Body of pancreas (tissue), 4 donors: ENCODE data around the gene ALPL.

Experiments
- POLR2A ChIP-seq, 3 donors: fragments of 450-650 bp; IDR thresholded peaks; one replicate each; pipeline ENCODE4 v1.6.1; 2016; ENCODE audit warnings: antibody characterized with exemption in 3 of 3, mild to moderate bottlenecking in 2 of 3
- TF ChIP-seq, protein P1 (sequence below), 7 experiments: fragments of 450-650 bp in 4 of 7; fragments of 200-600 bp in 3 of 7; sonication (generic) in 3 of 7; IDR thresholded peaks; one replicate each; pipeline ENCODE4 v1.5.1; 2016 to 2019; ENCODE audit warnings: antibody characterized with exemption in 7 of 7

DNA sequence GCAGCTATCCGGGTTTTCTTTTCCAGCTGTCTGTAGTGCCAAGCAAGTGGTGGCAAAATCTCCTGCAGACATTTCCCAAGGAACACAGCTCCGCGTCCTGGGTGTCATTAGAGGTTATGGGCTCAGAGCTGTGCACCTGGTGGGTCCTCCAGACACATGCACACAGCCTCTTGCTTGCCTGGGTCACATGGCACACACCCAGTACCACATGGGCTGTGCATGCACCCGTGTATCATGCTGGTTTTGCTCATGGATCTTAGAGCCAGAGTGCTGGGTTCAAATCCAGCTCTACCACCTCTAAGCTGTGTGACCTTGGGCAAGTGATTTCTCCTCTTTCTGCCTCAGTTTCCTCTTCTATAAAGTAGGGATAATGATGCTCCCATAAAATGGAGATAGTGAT is 61.7 kb downstream of the ALPL start:
- TF ChIP-seq, protein P1, sequence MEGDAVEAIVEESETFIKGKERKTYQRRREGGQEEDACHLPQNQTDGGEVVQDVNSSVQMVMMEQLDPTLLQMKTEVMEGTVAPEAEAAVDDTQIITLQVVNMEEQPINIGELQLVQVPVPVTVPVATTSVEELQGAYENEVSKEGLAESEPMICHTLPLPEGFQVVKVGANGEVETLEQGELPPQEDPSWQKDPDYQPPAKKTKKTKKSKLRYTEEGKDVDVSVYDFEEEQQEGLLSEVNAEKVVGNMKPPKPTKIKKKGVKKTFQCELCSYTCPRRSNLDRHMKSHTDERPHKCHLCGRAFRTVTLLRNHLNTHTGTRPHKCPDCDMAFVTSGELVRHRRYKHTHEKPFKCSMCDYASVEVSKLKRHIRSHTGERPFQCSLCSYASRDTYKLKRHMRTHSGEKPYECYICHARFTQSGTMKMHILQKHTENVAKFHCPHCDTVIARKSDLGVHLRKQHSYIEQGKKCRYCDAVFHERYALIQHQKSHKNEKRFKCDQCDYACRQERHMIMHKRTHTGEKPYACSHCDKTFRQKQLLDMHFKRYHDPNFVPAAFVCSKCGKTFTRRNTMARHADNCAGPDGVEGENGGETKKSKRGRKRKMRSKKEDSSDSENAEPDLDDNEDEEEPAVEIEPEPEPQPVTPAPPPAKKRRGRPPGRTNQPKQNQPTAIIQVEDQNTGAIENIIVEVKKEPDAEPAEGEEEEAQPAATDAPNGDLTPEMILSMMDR (IDR thresholded peaks at IDR 0.05) = no peak
- TF ChIP-seq POLR2A (IDR thresholded peaks at IDR 0.05) = no peak
